CD4-positive, alpha-beta T cell treated with Interleukin-17A for 1 hour (primary cell): ENCODE data around the gene SLC6A4.
"Not testable (repeated sequence)": the region's sequence is repeated elsewhere in the genome, so short reads cannot be mapped to it uniquely, and the experiment has no call there.

Source experiments
- DNase-seq: peaks from one replicate; pipeline ENCODE4 v3.0.0-alpha.2; 2020

Gene SLC6A4

DNA sequence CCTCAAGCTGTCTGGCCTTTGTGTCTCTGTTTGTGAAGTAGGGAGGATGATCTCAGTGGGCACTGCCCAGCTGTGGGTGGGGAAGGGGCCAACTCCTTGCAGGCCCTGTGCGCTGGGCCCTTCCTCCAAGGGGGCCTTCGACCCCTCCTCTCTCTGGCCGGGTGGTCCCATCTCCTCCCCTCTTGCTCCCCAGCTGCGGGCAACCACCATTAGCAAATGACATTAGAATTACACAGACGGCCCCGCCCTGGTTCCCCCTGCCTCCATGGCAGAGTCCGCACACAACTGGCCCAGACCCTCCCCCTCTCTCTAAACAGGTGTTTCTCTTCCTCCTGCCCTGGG is 2.5 kb upstream of the SLC6A4 start:
- DNase-seq: no peak

GRCh38 chr17:30237296-30238002 is 2.0 kb upstream of the SLC6A4 start:
- DNase-seq: no peak

GRCh38 chr17:30236766-30237165 is 1.3 kb upstream of the SLC6A4 start:
- DNase-seq: no peak

DNA sequence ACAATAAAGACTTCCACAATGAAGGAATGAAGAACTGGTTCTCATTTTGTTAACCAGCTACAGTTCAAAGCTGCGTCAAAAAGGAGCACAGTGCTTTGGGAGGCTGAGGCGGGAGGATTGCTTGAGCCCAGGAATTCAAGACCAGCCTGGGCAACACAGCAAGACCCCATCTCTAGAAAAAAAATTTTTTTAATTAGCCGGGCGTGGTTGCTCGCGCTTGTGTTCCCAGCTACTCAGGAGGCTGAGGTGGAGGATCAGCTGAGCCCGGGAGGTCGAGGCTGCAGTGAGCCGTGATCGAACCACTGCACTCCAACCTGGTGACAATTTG is 764 bp upstream of the SLC6A4 start:
- no peak for DNase-seq

DNA sequence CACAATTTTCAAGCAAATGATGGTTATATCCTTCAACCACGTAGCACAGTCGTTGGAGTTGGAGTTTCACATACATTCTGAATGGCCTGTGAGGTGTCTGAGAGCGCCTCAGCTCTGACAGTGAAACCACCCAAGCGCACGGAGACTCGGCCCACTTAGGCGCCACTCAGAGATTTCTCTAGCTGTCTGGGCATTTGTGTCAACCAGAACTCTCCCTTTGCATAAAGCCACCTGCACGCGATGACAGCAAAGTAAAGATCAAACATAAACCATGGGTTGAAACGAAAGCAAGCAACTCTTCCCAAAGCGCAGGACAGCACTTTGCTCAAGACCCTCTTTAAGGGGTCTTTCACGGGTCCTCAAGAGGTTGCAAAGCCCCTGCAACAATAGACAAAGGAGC is 533 bp downstream of the SLC6A4 start:
- no peak for DNase-seq

DNA sequence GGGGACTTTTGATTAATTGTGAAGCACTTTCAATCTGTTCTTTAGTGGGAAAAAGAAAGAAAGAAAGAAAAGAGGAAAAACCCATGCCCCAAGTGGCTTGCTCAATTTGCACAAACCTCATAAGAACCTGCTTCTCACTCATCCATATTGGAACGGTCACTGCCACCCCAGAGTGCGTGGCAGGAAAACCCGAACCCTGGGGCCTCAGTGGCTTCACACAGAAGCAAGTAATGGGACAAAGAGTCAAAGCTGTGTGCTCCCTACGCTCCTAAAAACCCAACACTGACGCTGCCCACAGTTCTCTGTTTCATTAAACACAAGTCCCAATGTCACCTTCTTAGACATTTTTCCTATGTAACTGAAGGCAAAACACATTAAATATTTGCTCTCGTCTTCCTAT is 1.2 kb downstream of the SLC6A4 start:
- DNase-seq: no peak

GRCh38 chr17:30232824-30233427 is 2.6 kb downstream of the SLC6A4 start:
- DNase-seq: no peak

- DNase-seq: no peak
Measured at GRCh38 chr17:30232015-30232823, 3.3 kb downstream of the SLC6A4 start.

- DNase-seq: no peak
Measured at GRCh38 chr17:30230596-30231125, 4.8 kb downstream of the SLC6A4 start.

DNA sequence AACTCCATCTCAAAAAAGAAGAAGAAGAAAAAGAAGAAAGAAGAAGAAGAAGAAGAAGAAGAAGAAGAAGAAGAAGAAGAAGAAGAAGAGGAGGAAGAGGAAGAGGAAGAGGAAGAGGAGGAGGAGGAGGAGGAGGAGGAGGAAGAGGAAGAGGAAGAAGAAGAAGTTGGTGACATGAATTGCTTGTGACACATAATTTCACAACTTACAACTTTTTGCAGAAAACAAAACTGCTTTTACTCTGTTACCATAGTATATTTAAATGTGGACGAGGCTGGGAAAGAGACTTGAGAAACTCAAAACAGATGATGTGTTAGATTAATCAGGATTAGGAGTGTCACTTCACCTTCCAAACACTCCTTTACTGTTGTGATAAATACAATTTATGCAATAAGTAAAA is 5.5 kb downstream of the SLC6A4 start:
- not testable (repeated sequence) for DNase-seq

- no peak for DNase-seq
Measured at GRCh38 chr17:30229012-30229411, 6.5 kb downstream of the SLC6A4 start.

GRCh38 chr17:30228011-30228410 is 7.5 kb downstream of the SLC6A4 start:
- no peak for DNase-seq

DNA sequence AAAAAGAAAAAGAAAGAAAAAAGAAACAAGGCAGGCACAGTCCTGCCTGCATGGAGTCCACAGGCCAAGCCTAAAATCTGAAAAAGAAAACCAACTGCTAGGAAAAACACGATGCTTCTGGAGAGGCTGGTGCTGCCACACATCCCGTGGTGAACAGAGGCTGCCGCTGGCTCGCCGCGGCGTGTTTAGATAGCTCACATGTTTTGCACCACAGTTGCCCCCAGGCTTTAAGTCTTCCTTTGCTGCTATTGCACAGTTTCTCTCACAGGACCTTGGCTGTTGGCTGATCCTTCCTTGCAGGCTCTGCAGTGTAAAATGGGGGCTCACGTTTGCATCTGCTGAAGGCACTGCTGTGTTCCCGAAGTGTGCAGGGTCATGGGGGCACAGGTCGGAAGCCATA is 8.6 kb downstream of the SLC6A4 start:
- DNase-seq: no peak

DNA sequence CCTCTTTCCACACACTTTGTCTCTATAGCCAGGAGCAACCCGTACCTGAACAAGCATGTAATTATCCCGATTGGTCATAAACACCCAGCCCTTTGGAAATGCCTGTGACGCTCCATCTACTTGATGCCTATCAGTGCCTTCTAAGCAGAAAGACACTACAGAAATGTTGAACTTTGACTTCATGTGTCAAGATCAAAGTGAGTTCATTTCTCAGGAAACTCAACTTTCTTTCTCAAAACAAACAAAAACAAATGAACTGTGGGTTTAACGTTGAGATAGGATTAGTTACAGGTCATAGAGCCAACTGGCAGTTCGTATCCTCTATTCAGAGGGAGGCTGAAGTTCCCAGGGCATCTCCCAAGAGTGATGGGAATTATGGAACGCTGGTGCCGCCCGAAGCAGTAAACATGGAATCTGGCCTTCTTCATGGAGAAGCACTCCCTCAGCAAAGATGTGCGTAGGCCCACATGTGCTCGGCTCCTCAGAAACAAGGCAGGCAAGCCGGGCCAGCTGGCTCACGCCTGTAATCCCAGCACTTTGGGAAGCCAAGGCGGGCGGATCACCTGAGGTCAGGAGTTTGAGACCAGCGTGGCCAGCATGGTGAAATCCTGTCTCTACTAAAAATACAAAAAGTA is 9.5 kb downstream of the SLC6A4 start:
- no peak for DNase-seq

DNA sequence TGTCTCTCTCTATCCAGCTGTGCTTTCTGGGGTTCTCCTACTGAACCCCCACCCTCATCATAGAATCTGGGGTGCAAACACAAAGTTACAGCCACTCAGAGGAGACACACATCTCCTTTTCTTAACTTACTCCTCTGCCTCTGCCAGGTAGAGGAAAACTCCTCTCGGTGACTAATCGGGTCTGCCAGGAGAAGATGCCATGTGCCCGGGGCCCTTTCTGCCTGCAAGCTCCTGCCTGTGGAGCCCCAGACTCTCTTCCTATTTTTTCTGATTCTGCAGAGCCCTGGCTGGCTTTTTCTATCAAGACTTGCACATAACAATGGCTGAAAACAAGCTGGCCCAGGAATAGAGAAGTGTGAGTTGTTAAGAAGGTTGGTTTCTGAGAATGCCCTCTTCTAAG is 10.4 kb downstream of the SLC6A4 start:
- DNase-seq: no peak

DNA sequence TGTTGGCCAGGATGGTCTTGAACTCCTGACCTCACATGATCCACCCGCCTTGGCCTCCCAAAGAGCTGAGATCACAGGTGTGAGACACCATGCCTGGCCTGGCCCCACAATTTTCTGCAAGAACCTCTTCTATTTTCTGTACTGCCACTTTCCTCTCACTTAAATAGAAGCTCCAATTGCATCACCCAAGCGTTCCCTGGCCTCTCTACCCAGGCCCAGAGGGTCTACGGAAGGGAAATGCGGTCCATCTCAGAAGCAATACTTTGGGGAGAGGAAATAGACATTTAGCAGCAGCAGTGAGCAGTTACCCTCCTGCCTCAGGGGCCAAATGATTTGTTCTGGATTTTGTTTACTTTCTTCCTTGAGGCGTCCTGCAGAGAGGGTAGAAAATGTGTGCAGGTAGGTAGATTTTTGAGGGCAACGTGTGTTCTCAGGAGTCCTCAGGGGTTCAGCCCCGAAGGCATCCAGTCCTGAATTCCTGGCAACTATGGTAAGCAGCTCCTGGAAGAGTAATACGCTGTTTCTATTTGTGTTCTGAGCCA is 11.0 kb downstream of the SLC6A4 start:
- DNase-seq: no peak

GRCh38 chr17:30222721-30223175 is 12.7 kb downstream of the SLC6A4 start:
- DNase-seq: no peak

- no peak for DNase-seq
Measured at GRCh38 chr17:30222251-30222650, 13.2 kb downstream of the SLC6A4 start.

- no peak for DNase-seq
Measured at GRCh38 chr17:30221346-30221745, 14.2 kb downstream of the SLC6A4 start.

DNA sequence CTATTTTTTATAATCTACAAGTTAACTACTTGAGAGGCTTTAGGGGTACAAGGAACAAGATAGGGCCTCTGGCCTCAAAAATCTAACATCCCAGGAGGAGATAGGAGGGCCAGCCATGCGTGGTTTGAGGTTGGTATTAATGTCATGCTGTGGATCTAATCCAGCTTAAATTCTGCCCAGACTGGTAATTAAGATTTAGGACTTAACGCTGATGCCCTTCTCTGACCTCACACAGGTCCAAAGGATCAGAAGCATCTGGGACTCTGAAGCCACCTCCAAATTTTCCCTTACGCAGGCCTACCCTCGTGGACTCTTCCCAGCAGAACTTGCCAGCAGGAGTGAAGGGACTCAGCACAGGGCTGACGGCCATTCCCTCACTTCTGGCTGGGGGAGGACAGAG is 15.1 kb downstream of the SLC6A4 start:
- DNase-seq: no peak

DNA sequence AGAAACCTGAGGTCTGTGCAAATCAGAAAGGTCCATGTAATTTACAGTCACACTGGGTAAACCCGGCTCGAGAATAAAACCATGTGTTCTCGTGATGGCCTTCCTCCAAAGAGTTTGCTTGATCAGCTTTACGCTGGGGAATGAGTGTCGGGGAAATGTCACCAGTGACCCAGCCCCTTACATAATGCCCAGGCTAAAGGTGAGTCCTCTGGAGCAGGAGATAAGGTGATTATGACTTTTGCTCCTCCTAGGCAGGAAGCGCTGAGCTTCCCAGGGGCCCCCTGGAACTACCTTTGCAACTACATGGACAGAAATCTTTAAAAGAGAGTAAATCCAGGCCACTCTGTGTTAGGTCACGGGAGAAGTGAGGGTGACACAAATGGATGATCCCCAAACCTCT is 15.7 kb downstream of the SLC6A4 start:
- DNase-seq: no peak

DNA sequence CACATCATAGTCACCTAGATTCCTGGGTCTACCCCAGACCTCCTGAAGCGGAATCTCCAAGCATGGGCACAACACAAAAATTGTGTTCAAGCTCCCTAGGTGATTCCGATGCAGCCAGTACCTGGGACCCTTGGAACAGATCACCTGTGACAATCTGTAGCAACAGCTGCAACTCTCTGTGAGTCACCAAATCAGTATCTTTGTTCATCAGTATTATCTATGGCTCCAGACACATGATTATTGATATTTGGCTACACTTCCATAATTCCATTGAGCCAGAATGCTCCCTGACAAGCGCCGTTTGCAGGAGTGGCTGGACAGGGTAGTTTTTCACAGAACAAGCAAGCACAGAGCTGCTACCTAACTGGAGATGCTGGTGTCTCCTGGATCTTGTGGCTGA is 16.2 kb downstream of the SLC6A4 start:
- no peak for DNase-seq

DNA sequence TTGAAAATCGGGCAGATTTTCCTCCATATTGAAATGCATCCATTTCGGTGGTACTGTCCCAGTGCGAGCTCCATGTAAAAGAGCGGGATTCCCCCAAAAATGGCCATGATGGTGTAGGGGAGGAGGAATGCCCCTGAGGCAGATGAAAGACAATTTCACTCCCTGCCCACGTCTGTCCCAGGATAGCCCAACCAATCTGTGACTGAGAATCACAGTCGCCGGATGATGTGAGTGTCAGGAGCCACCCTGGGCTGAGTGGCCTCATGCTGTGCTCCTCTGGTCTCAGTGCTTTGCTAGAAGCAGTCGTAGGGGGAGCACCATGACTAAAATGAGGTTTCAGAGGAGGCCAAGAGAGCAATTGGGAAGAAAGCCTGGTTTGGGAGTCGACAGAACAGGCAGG is 16.7 kb downstream of the SLC6A4 start:
- DNase-seq: no peak
